HG03469 (cell line): ENCODE results near the gene NR6A1.

ENCODE experiments used
- ATAC-seq: cut with Tn5 transposase; IDR thresholded peaks from one replicate; pipeline ENCODE4 v1.9.1; 2021; ENCODE audit warnings: mild to moderate bottlenecking, moderate library complexity, moderate number of reproducible peaks; ENCODE audit not compliant: unreplicated experiment

Gene NR6A1

GRCh38 chr9:124771021-124771866 is at the start of gene NR6A1:
Gene NR6A1, minus strand, starts transcription at chr9:124771311.
- peak; percentile 68 for ATAC-seq

- ATAC-seq = no peak
Measured at GRCh38 chr9:124818431-124819281, 47.5 kb upstream of the NR6A1 start.

- no peak for ATAC-seq
Measured at GRCh38 chr9:124815601-124816000, 44.5 kb upstream of the NR6A1 start.

GRCh38 chr9:124814164-124814535 is 43.0 kb upstream of the NR6A1 start:
- no peak for ATAC-seq

GRCh38 chr9:124813501-124814163 is 42.5 kb upstream of the NR6A1 start:
- ATAC-seq = no peak

GRCh38 chr9:124813041-124813440 is 41.9 kb upstream of the NR6A1 start:
- no peak for ATAC-seq

GRCh38 chr9:124812441-124812876 is 41.3 kb upstream of the NR6A1 start:
- no peak for ATAC-seq

GRCh38 chr9:124810663-124811355 is 39.7 kb upstream of the NR6A1 start:
- no peak for ATAC-seq

GRCh38 chr9:124809741-124810500 is 38.8 kb upstream of the NR6A1 start:
- no peak for ATAC-seq

GRCh38 chr9:124809211-124809610 is 38.1 kb upstream of the NR6A1 start:
- no peak for ATAC-seq

- no peak for ATAC-seq
Measured at GRCh38 chr9:124808246-124808956, 37.3 kb upstream of the NR6A1 start.

- no peak for ATAC-seq
Measured at GRCh38 chr9:124805186-124805585, 34.1 kb upstream of the NR6A1 start.

GRCh38 chr9:124803911-124804310 is 32.8 kb upstream of the NR6A1 start:
- ATAC-seq = no peak

- ATAC-seq = no peak
Measured at GRCh38 chr9:124802426-124802825, 31.3 kb upstream of the NR6A1 start.

GRCh38 chr9:124801356-124801755 is 30.2 kb upstream of the NR6A1 start:
- ATAC-seq = no peak

GRCh38 chr9:124800306-124801259 is 29.5 kb upstream of the NR6A1 start:
- ATAC-seq = no peak

- ATAC-seq = no peak
Measured at GRCh38 chr9:124799274-124800006, 28.3 kb upstream of the NR6A1 start.
